Brain pericyte (primary cell): Measurements from ENCODE around the gene IGFL2.
"Not testable (repeated sequence)": the region's sequence is repeated elsewhere in the genome, so short reads cannot be mapped to it uniquely, and the experiment has no call there.

Experiments used
- DNase-seq: peaks from one replicate; pipeline ENCODE4 v3.0.0-alpha.2; 2012; ENCODE audit warnings: low read depth, low spot score

The IGFL2 gene

DNA sequence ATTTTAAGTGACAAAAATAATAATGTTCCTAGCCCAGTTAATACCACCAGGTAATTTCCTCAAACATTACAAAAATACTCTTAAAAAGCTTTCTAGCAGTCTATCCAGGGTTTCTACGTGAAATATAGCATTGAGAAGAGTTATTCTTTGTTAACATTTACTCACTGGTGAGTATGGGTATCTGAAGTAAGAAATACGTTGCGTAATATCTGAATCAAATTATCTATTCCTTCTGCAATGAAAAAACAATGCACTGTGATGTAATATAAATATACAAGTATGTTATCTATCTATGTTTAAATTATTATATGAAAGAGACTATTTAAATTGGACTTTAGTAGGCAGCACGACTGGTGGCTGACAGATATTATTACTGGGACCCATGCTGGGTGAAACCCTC, 5.7 kb upstream of the IGFL2 start:
- no peak for DNase-seq

GRCh38 chr19:46144756-46145155, 3.3 kb upstream of the IGFL2 start:
- DNase-seq: no peak

DNA sequence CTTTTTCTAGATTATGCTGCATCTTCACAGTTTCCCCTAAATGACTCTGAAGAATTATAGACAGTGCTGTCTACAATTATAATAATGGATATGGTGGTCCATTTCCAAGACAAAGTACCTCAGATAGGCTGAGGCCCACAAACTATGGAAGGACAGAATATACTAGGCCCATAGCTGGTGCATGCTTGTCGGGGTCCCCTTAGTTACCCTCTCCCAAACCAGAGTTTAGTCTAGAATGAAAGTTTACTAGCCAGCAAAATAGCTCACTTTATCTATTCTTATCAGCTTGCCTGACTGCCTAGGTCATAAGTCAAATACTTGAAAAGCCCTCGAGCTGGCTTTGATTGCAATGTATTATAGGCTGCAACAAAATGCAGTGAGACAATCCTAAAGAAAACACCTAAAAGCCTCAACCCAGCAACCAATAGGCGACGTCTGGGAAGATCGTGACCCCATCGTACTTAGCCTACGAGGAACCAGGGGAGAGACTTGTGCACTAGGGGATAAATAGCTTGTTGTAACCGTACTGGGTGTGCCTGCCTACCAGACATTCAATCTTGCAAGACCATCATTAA, 785 bp upstream of the IGFL2 start:
- no peak for DNase-seq

DNA sequence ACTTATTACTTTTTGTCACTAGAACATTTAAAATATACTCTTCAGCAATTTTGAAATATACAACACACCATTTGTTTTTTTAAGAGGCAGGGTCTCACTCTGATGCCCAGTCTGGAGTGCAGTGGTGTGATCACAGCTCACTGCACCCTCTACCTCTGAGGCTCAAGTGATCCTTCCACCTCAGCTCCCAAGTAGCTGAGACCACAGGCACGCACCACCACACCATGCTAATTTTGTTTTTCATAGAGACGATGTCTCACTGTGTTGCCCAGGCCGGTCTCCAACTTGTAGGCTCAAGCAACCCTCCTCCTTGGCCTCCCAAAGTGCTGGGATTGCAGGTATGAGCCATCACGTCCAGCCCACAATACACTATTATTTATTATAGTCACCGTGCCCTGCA, 2.6 kb downstream of the IGFL2 start:
- DNase-seq: no peak

- no peak for DNase-seq
Measured at GRCh38 chr19:46155237-46155636, 7.2 kb downstream of the IGFL2 start.

- DNase-seq: no peak
Measured at GRCh38 chr19:46159418-46160232, 11.6 kb downstream of the IGFL2 start.

- DNase-seq: no peak
Measured at GRCh38 chr19:46160233-46160775, 12.3 kb downstream of the IGFL2 start.

- not testable (repeated sequence) for DNase-seq
Measured at GRCh38 chr19:46161642-46162257, 13.7 kb downstream of the IGFL2 start.

GRCh38 chr19:46162731-46163130, 14.7 kb downstream of the IGFL2 start:
- no peak for DNase-seq

GRCh38 chr19:46173886-46174480, 25.9 kb downstream of the IGFL2 start:
- DNase-seq: no peak

- DNase-seq: no peak
Measured at GRCh38 chr19:46176116-46176860, 28.2 kb downstream of the IGFL2 start.

DNA sequence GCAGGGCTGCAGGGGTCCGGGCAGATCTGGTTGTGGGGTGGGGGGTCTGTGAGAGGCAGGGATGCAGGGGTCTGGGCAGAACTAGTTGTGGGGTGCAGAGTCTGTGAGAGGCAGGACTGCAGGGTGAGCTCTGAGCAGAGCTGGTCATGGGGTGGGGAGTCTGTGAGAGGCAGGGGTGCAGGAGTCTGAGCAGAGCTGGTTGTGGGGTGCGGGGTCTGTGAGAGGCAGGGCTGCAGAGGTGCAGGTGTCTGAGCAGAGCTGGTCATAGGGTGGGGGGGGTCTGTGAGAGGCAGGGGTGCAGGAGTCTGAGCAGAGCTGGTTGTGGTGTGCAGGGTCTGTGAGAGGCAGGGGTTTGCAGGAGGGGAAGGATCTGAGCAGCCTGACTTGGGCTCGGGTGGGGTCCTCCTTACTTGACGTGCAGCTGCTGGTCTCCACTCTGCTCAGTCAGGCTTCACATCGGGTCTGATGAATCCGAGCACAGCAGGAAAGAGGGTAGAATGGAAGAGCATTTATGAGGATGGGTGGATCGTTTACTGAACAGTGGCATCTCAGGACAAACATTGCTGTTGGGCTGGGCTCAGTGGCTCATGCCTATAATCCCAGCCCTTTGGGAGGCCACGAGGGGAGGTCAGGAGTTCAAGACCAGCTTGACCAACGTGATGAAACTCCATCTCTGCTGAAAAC, 31.2 kb downstream of the IGFL2 start:
- DNase-seq: no peak

- DNase-seq: no peak
Measured at GRCh38 chr19:46180701-46181387, 32.8 kb downstream of the IGFL2 start.

- DNase-seq: no peak
Measured at GRCh38 chr19:46181388-46181779, 33.3 kb downstream of the IGFL2 start.

GRCh38 chr19:46182476-46182875, 34.4 kb downstream of the IGFL2 start:
- no peak for DNase-seq

DNA sequence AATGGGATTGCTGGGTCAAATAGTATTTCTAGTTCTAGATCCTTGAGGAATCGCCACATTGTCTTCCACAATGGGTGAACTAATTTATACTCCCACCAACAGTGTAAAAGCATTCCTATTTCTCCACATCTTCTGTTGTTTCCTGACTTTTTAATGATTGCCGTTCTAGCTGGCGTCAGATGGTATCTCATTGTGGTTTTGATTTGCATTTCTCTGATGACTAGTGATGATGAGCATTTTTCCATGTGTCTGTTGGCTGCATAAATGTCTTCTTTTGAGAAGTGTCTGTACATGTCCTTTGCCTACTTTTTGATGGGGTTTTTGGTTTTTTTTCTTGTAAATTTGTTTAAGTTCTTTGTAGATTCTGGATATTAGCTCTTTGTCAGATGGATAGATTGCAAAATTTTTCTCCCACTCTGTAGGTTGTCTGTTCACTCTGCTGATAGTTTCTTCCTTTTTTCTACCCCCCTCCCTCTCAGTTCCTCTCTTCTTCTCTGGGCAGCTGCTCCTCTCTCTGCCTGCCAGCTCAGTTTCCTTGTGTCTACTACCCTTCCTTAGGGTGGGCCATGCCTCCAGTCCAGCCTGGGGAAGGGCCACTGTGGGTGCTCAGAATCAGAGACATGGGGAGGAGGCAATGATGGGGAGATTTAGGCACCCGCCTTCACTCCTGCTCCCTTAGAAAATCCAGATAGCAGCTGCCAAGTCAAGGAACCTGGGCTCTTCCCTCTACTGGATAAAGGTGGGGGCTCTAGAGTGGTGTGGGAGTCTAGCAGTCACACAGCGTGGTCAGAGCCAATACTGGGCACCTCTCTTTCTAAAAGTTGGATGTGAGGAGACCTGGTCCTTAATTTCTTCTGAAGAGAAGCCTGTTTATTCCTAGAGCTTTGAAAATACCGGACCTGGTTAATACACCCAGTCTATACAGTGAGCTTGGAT, 37.0 kb downstream of the IGFL2 start:
- DNase-seq: not testable (repeated sequence)

DNA sequence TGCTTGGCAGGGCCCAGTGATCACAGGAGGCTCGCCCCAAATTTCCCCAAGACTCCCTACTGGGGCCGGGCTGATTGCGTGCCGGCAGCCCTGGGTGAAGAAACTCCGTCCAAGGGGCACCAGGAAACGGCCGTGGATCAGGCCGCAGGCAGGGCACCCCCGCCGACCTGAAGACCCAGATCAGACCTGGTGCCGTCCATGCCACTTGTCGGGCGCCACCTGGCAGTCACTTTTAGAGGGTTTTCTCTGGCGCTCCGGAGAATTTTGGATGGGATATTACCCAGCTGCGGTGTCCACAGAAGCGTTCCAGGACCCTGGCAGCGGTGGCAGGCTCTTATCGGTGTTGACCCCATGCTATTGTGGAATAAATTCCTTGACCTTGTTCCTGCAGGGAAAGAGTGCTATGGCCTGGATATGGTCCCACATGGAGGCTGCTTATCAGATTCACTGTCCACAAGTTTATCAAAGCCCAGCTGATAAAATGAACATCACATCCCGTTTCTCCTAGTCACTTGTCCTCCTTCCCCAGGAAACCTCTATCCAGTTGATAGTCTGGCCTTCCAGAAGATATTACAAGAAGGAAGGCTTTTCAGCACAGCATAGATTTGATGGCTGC, 38.2 kb downstream of the IGFL2 start:
- no peak for DNase-seq

- DNase-seq: no peak
Measured at GRCh38 chr19:46186717-46187101, 38.7 kb downstream of the IGFL2 start.
